HepG2 (cell line): ENCODE measurements around the gene ACTL7B. TPM values are rescaled to one million over a fixed set of nuclear protein-coding genes. Genes with fewer than 3 reads are reported as not detected.

ENCODE experiments used
- ATAC-seq: fragments of 200-7000 bp; cut with Tn5 transposase; 3 replicates; pipeline ENCODE4 v1.9.1; 2020; ENCODE audit warnings: mild to moderate bottlenecking, moderate library complexity
- BruUV-seq: library from RNA; stranded (reverse); fragments of 400-500 nt; replicated peaks from 2 replicates; lab custom pipeline; 2021; lab: Mats Ljungman, UMichigan
- CTCF ChIA-PET: fragments of 300-600 bp; formaldehyde crosslinking; extraction: SDS; loops from one replicate; lab custom pipeline; 2021; ENCODE audit warnings: low total read pairs, inconsistent platforms, low intra/inter-chr PET ratio; lab: Yijun Ruan, JAX
- POLR2A ChIA-PET: fragments of 350-600 bp; sonication (Branson Sonifier 250); formaldehyde crosslinking; loops from one replicate; lab custom pipeline; 2020; ENCODE audit warnings: antibody characterized with exemption, inconsistent platforms; lab: Yijun Ruan, JAX
- DNase-seq: peaks from one replicate; pipeline ENCODE4 v3.0.0-alpha.2; 2015; ENCODE audit warnings: low spot score
- FAIRE-seq: peaks from 3 replicates; lab custom pipeline; 2011; peaks lifted over from hg19 to GRCh38; lab: Jason Lieb, UNC
- H2AFZ ChIP-seq: one replicate; pipeline ENCODE4 v1.6.1; 2011; ENCODE audit warnings: low read length, inconsistent platforms
- H3K27ac ChIP-seq: fragments of 300-600 bp; 3 replicates; pipeline ENCODE4 v1.8.0; 2011; ENCODE audit warnings: mixed run types, mild to moderate bottlenecking, mixed read lengths, low read length, inconsistent platforms; ENCODE audit not compliant: insufficient read depth; ENCODE audit errors: extremely low read length
- H3K27me3 ChIP-seq, 2 experiments: fragments of 200-600 bp in 1 of 2; 2 replicates in 1 of 2; 3 replicates in 1 of 2; pipeline versions ENCODE4 v1.6.0 to v1.8.0; 2011; ENCODE audit warnings: low read length in 2 of 2, mild to moderate bottlenecking in 2 of 2, moderate library complexity in 2 of 2, inconsistent platforms in 1 of 2; ENCODE audit not compliant: insufficient read depth in 2 of 2, control insufficient read depth in 1 of 2
- H3K36me3 ChIP-seq, 2 experiments: fragments of 200-600 bp in 1 of 2; replicated peaks in 1 of 2; 2 replicates in 1 of 2; 3 replicates in 1 of 2; pipeline versions ENCODE4 v1.5.1 to v1.8.0; 2011; ENCODE audit warnings: low read length in 2 of 2, inconsistent platforms in 1 of 2; ENCODE audit not compliant: insufficient read depth in 2 of 2, control insufficient read depth in 1 of 2
- H3K4me1 ChIP-seq: 2 replicates; pipeline ENCODE4 v1.5.1; 2012; ENCODE audit warnings: low read length, inconsistent platforms; ENCODE audit not compliant: insufficient read depth
- H3K4me2 ChIP-seq: 2 replicates; pipeline ENCODE4 v1.6.0; 2011; ENCODE audit warnings: low read depth, low read length, inconsistent platforms
- H3K4me3 ChIP-seq, 3 experiments: fragments of 200-600 bp in 1 of 3; sonication (generic), shearing (Covaris generic) in 1 of 3; replicated peaks in 1 of 3; 2 replicates each; pipeline ENCODE4 v1.5.1; 2011 to 2016; ENCODE audit warnings: low read length in 3 of 3, inconsistent platforms in 2 of 3, low read depth in 2 of 3, mild to moderate bottlenecking in 2 of 3, control low read depth in 1 of 3, mixed read lengths in 1 of 3; ENCODE audit not compliant: insufficient read depth in 1 of 3
- H3K79me2 ChIP-seq: one replicate; pipeline ENCODE4 v1.6.1; 2011; ENCODE audit warnings: low read length, inconsistent platforms; ENCODE audit not compliant: insufficient read depth
- H3K9ac ChIP-seq: 2 replicates; pipeline ENCODE4 v1.6.0; 2011; ENCODE audit warnings: mild to moderate bottlenecking, low read depth, low read length, inconsistent platforms; ENCODE audit not compliant: insufficient read depth
- H3K9me3 ChIP-seq: 2 replicates; pipeline ENCODE4 v1.5.1; 2012; ENCODE audit warnings: mild to moderate bottlenecking, low read length
- H4K20me1 ChIP-seq: 2 replicates; pipeline ENCODE4 v1.6.0; 2011; ENCODE audit warnings: inconsistent platforms, mild to moderate bottlenecking, low read length, moderate library complexity; ENCODE audit not compliant: insufficient read depth
- CEBPB ChIP-seq: IDR thresholded peaks from 2 replicates; pipeline ENCODE4 v1.6.1; 2011; ENCODE audit warnings: low read depth, low read length, improper control_type of control experiment, borderline replicate concordance
- EP300 ChIP-seq, 3 experiments: sonication (generic) in 1 of 3; formaldehyde crosslinking in 1 of 3; IDR thresholded peaks; 2 replicates each; pipeline versions ENCODE4 v1.5.1 to v1.6.1; 2011 to 2020; ENCODE audit warnings: low read depth in 2 of 3, low read length in 2 of 3, borderline replicate concordance in 1 of 3, improper control_type of control experiment in 1 of 3, mild to moderate bottlenecking in 1 of 3, missing genetic modification reagents in 1 of 3, moderate library complexity in 1 of 3
- FIP1L1 ChIP-seq: fragments of 200-400 bp; formaldehyde crosslinking; IDR thresholded peaks from 2 replicates; pipeline ENCODE4 v1.6.1; 2018; ENCODE audit warnings: low read depth, mild to moderate bottlenecking, low read length, moderate library complexity, borderline replicate concordance; ENCODE audit not compliant: insufficient read depth
- HOXA3 ChIP-seq: sonication (generic); formaldehyde crosslinking; IDR thresholded peaks from 2 replicates; pipeline ENCODE4 v1.5.0; 2020; ENCODE audit warnings: missing genetic modification reagents
- KAT2B ChIP-seq: fragments of 150-350 bp; IDR thresholded peaks from 2 replicates; pipeline ENCODE4 v1.6.1; 2014; ENCODE audit warnings: low read depth, low read length, borderline replicate concordance
- KLF12 ChIP-seq: sonication (generic); formaldehyde crosslinking; IDR thresholded peaks from 2 replicates; pipeline ENCODE4 v1.4.0; 2020; ENCODE audit warnings: missing genetic modification reagents, borderline replicate concordance
- NKX3-1 ChIP-seq: sonication (generic); formaldehyde crosslinking; IDR thresholded peaks from 2 replicates; pipeline ENCODE4 v1.5.0; 2020; ENCODE audit warnings: missing genetic modification reagents
- RFXANK ChIP-seq: IDR thresholded peaks from 2 replicates; pipeline ENCODE4 v1.6.1; 2016
- SIN3A ChIP-seq: IDR thresholded peaks from 2 replicates; pipeline ENCODE4 v1.6.1; 2011; ENCODE audit warnings: low read depth, mild to moderate bottlenecking, control low read depth, low read length, borderline replicate concordance
- SMAD3 ChIP-seq: sonication (generic); formaldehyde crosslinking; IDR thresholded peaks from 2 replicates; pipeline ENCODE4 v1.4.0; 2020; ENCODE audit warnings: missing genetic modification reagents
- SNAPC2 ChIP-seq: sonication (generic); formaldehyde crosslinking; IDR thresholded peaks from 2 replicates; pipeline ENCODE4 v1.8.1; 2022; ENCODE audit warnings: mild to moderate bottlenecking, missing genetic modification reagents
- SOX6 ChIP-seq, 2 experiments: fragments of 450-650 bp in 1 of 2; sonication (generic) in 1 of 2; formaldehyde crosslinking in 1 of 2; IDR thresholded peaks; 2 replicates each; pipeline versions ENCODE4 v1.4.0 to v1.6.1; 2017 to 2020; ENCODE audit warnings: antibody characterized with exemption in 1 of 2, mild to moderate bottlenecking in 1 of 2, missing genetic modification reagents in 1 of 2
- SSRP1 ChIP-seq: IDR thresholded peaks from 2 replicates; pipeline ENCODE4 v1.6.1; 2016; ENCODE audit warnings: control low read depth
- TARDBP ChIP-seq: sonication (generic); formaldehyde crosslinking; IDR thresholded peaks from 2 replicates; pipeline ENCODE4 v1.8.0; 2022; ENCODE audit warnings: mild to moderate bottlenecking, missing genetic modification reagents
- ZKSCAN8 ChIP-seq: IDR thresholded peaks from 2 replicates; pipeline ENCODE4 v1.6.1; 2016; ENCODE audit warnings: borderline replicate concordance, missing genetic modification reagents, missing compliant biosample characterization
- ZNF34 ChIP-seq: sonication (generic); formaldehyde crosslinking; IDR thresholded peaks from 2 replicates; pipeline ENCODE4 v1.4.0; 2020; ENCODE audit warnings: mild to moderate bottlenecking, missing genetic modification reagents, borderline replicate concordance
- ZNF614 ChIP-seq: IDR thresholded peaks from 2 replicates; pipeline ENCODE4 v1.6.1; 2018; ENCODE audit warnings: missing biosample characterization, missing genetic modification reagents, inconsistent platforms, borderline replicate concordance
- ZNF720 ChIP-seq: sonication (generic); formaldehyde crosslinking; IDR thresholded peaks from 2 replicates; pipeline ENCODE4 v1.4.0; 2020; ENCODE audit warnings: missing genetic modification reagents
- ZSCAN21 ChIP-seq: sonication (generic); formaldehyde crosslinking; IDR thresholded peaks from 2 replicates; pipeline ENCODE4 v1.8.0; 2022; ENCODE audit warnings: mild to moderate bottlenecking, missing genetic modification reagents, moderate library complexity, borderline replicate concordance
- WGBS: methylation state at CpG from one replicate; pipeline ENCODE4 v1.1.6; 2017; ENCODE audit warnings: low lambda C conversion rate; 5-methylcytosine and 5-hydroxymethylcytosine counted together
- in situ Hi-C: cut with HindIII; loops from 2 replicates; pipeline ENCODE4 v1.10.0; 2017; ENCODE audit warnings: low pct_unique_long_range_greater_than_20kb; ENCODE audit not compliant: extremely low pct_ligation_motif_present
- intact Hi-C: fragments of 100-400 bp; cut with micrococcal nuclease; formaldehyde crosslinking; loops from one replicate; pipeline ENCODE4 v1.10.0; 2022; ENCODE audit not compliant: unreplicated experiment
- polyA plus RNA-seq, 8 experiments: library from polyadenylated mRNA; depleted of rRNA in 3 of 8; stranded (reverse) in 7 of 8; unstranded in 1 of 8; fragments of >200 nt; fragmentation: Illumina TruSeq in 4 of 8; extraction: Trizol in 4 of 8; gene quantifications; 2 replicates each; pipeline versions ENCODE4 v1.2.1 to v1.2.3, GENCODE V29; 2011 to 2016; ENCODE audit warnings: low read depth in 4 of 8, missing spikeins in 1 of 8, mixed read lengths in 1 of 8; ENCODE audit not compliant: insufficient read depth in 1 of 8
- total RNA-seq, 5 experiments: library from RNA; depleted of rRNA; stranded (reverse); fragments of >200 nt; fragmentation: Illumina TruSeq; extraction: Trizol; gene quantifications; 2 replicates each; pipeline ENCODE4 v1.2.3, GENCODE V29; 2016; ENCODE audit warnings: low read depth in 1 of 5
- TF ChIP-seq, protein P1 (sequence below): sonication (generic); formaldehyde crosslinking; IDR thresholded peaks from 2 replicates; pipeline ENCODE4 v1.8.0; 2023; ENCODE audit warnings: mild to moderate bottlenecking, missing genetic modification reagents
- TF ChIP-seq, protein P2 (sequence below): sonication (generic); formaldehyde crosslinking; IDR thresholded peaks from 2 replicates; pipeline ENCODE4 v1.8.1; 2023; ENCODE audit warnings: mild to moderate bottlenecking, missing genetic modification reagents
- TF ChIP-seq, protein P3 (sequence below): sonication (generic); formaldehyde crosslinking; IDR thresholded peaks from 2 replicates; pipeline ENCODE4 v1.8.1; 2023; ENCODE audit warnings: missing genetic modification reagents, mild to moderate bottlenecking, borderline replicate concordance
- TF ChIP-seq, protein P4 (sequence below): sonication (generic); formaldehyde crosslinking; IDR thresholded peaks from 2 replicates; pipeline ENCODE4 v1.4.0; 2020; ENCODE audit warnings: missing genetic modification reagents

Gene ACTL7B
- total and polyA plus RNA-seq, 2 of the 13 experiments (the other 11 are each of a cell fraction or from before 2014, with no cell fraction given) = 0.07 to 0.11 TPM

DNA sequence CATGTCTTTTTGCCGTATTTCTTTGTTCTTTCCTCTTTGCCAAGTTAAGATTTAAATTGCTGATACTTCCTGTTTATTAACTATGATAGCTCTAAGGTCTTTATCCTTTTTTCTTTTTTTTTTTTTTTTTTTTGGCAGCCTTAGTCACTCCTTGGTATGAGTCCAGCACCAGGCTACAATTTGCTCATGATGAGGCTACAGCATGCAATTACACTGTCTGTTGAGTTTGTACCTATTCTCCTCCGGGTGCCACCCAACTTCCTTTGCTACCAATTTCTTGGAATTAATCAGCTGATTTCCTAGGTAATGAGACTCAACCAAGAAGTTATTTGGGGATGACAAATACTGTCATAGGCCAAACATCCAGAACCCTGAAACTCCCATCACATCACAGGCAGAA, 25.5 kb downstream of the ACTL7B start (continued):
- TF ChIP-seq ZKSCAN8 (CRISPR knock-in tag) (no peak), RFXANK (no peak), SMAD3 (no peak), TARDBP (no peak), ZSCAN21 (CRISPR knock-in tag) (no peak)
- TF ChIP-seq, protein P1, sequence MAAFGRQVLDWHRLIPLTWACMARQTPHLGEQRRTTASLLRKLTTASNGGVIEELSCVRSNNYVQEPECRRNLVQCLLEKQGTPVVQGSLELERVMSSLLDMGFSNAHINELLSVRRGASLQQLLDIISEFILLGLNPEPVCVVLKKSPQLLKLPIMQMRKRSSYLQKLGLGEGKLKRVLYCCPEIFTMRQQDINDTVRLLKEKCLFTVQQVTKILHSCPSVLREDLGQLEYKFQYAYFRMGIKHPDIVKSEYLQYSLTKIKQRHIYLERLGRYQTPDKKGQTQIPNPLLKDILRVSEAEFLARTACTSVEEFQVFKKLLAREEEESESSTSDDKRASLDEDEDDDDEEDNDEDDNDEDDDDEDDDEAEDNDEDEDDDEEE (CRISPR knock-in tag) = no peak

DNA sequence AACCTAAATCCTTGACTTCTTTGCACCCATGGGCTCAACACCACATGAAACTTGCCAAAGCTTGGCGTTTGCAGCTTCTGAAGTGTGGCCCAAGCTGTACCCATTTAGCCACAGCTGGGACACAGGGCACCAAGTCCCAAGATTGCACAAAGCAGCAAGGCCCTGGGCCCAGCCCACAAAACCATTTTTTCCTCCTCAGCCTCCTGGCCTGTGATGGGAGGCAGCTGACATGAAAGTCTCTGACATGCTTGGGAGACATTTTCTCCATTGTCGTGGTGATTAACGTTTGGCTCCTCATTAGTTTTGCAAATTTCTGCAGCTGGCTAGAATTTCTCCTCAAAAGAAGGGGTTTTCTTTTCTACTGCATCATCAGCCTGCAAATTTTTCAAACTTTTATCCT, 32.0 kb downstream of the ACTL7B start:
- ATAC-seq (no peak), FAIRE-seq (no peak), DNase-seq (no peak)
- ChIA-PET POLR2A (no interaction called here), CTCF (no interaction called here)
- BruUV-seq = no TSS peak
- intact Hi-C loops = no loop called here
- peaks cover 23% of the 10 kb centered on the region for H3K9me3 ChIP-seq
- no peaks in the 10 kb centered on the region for H3K79me2 ChIP-seq
- no peak overlapping the region for H3K4me3 ChIP-seq
- H3K36me3 ChIP-seq = no peaks in the 10 kb centered on the region
- no peak overlapping the region for H3K27ac ChIP-seq
- no peak overlapping the region for H3K9ac ChIP-seq
- H3K4me2 ChIP-seq = no peak overlapping the region
- H3K4me1 ChIP-seq = peaks cover 21% of the 10 kb centered on the region; the same call in 1 of the 2 replicates
- 3% methylated on average over 2 of the region's 3 CpGs for WGBS
- H2AFZ ChIP-seq = no peak overlapping the region
- in situ Hi-C loops = loop anchor here (25.0 kb wide), 1 partner anchor 1337 kb away; the partner anchor contains the start of gene KLF4
- no peaks in the 10 kb centered on the region for H3K27me3 ChIP-seq
- no peaks in the 10 kb centered on the region for H4K20me1 ChIP-seq
- no peak for TF ChIP-seq SOX6 (IDR thresholded peaks at IDR 0.05)
- TF ChIP-seq SOX6 (CRISPR knock-in tag; IDR thresholded peaks at IDR 0.05) = no peak
- TF ChIP-seq CEBPB = no peak
- TF ChIP-seq EP300 (IDR thresholded peaks at IDR 0.05; ENCODE audit: low read depth in 2 of 2, low read length in 2 of 2) = no peak
- TF ChIP-seq EP300 (CRISPR knock-in tag; IDR thresholded peaks at IDR 0.05; ENCODE audit: borderline replicate concordance) = no peak
- TF ChIP-seq, protein P2, sequence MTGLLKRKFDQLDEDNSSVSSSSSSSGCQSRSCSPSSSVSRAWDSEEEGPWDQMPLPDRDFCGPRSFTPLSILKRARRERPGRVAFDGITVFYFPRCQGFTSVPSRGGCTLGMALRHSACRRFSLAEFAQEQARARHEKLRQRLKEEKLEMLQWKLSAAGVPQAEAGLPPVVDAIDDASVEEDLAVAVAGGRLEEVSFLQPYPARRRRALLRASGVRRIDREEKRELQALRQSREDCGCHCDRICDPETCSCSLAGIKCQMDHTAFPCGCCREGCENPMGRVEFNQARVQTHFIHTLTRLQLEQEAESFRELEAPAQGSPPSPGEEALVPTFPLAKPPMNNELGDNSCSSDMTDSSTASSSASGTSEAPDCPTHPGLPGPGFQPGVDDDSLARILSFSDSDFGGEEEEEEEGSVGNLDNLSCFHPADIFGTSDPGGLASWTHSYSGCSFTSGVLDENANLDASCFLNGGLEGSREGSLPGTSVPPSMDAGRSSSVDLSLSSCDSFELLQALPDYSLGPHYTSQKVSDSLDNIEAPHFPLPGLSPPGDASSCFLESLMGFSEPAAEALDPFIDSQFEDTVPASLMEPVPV (CRISPR knock-in tag) = no peak
- TF ChIP-seq, protein P3, sequence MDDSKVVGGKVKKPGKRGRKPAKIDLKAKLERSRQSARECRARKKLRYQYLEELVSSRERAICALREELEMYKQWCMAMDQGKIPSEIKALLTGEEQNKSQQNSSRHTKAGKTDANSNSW = no peak
- TF ChIP-seq KAT2B = no peak
- no peak for TF ChIP-seq ZNF720 (CRISPR knock-in tag)
- no peak for TF ChIP-seq SIN3A
- TF ChIP-seq SNAPC2 = no peak
- no peak for TF ChIP-seq KLF12 (CRISPR knock-in tag)
- TF ChIP-seq, protein P4, sequence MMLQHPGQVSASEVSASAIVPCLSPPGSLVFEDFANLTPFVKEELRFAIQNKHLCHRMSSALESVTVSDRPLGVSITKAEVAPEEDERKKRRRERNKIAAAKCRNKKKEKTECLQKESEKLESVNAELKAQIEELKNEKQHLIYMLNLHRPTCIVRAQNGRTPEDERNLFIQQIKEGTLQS = no peak
- no peak for TF ChIP-seq HOXA3
- TF ChIP-seq ZNF34 (CRISPR knock-in tag) = no peak
- no peak for TF ChIP-seq FIP1L1
- TF ChIP-seq SSRP1 = no peak
- TF ChIP-seq NKX3-1 = no peak
- TF ChIP-seq ZNF614 (CRISPR knock-in tag) = no peak
